MM.1S (cell line): ENCODE data around the gene DOCK11.

ENCODE experiments used
- DNase-seq: peaks from one replicate; pipeline ENCODE4 v3.0.0-alpha.2; 2015
- H2AFZ ChIP-seq: fragments of 300-600 bp; sonication (generic); 2 replicates; pipeline ENCODE4 v1.6.0; 2016; ENCODE audit warnings: antibody characterized with exemption, low read length
- H3F3A ChIP-seq: fragments of 300-600 bp; sonication (generic); 2 replicates; pipeline ENCODE4 v1.6.1; 2016; ENCODE audit warnings: mild to moderate bottlenecking, antibody characterized with exemption, low read length, moderate library complexity, mixed read lengths; ENCODE audit not compliant: insufficient read depth
- H3K27ac ChIP-seq: fragments of 300-600 bp; sonication (generic); 2 replicates; pipeline ENCODE4 v1.5.1; 2016; ENCODE audit warnings: mild to moderate bottlenecking, low read length
- H3K27me3 ChIP-seq: fragments of 300-600 bp; sonication (generic); replicated peaks from 2 replicates; pipeline ENCODE4 v1.6.0; 2016; ENCODE audit warnings: low read length; ENCODE audit not compliant: insufficient read depth
- H3K36me3 ChIP-seq: fragments of 300-600 bp; sonication (generic); replicated peaks from 2 replicates; pipeline ENCODE4 v1.6.1; 2016; ENCODE audit warnings: mild to moderate bottlenecking, low read length, mixed read lengths; ENCODE audit not compliant: insufficient read depth
- H3K4me1 ChIP-seq: fragments of 300-600 bp; sonication (generic); 2 replicates; pipeline ENCODE4 v1.6.1; 2016; ENCODE audit warnings: low read length, mixed read lengths
- H3K4me2 ChIP-seq: fragments of 300-600 bp; sonication (generic); 2 replicates; pipeline ENCODE4 v1.6.0; 2016; ENCODE audit warnings: low read depth, low read length
- H3K4me3 ChIP-seq: fragments of 300-600 bp; sonication (generic); 2 replicates; pipeline ENCODE4 v1.5.1; 2016; ENCODE audit warnings: low read length, mixed read lengths
- H3K79me2 ChIP-seq: fragments of 300-600 bp; sonication (generic); 2 replicates; pipeline ENCODE4 v1.6.1; 2016; ENCODE audit warnings: mixed run types, low read length, mixed read lengths
- H3K9ac ChIP-seq: fragments of 300-600 bp; sonication (generic); 2 replicates; pipeline ENCODE4 v1.6.1; 2016; ENCODE audit warnings: low read length, mixed read lengths
- H3K9me2 ChIP-seq: fragments of 300-600 bp; sonication (generic); replicated peaks from 2 replicates; pipeline ENCODE4 v1.6.1; 2016; ENCODE audit warnings: mild to moderate bottlenecking, low read length, mixed read lengths; ENCODE audit not compliant: insufficient read depth
- H3K9me3 ChIP-seq: fragments of 300-600 bp; sonication (generic); replicated peaks from 2 replicates; pipeline ENCODE4 v1.6.1; 2016; ENCODE audit warnings: mild to moderate bottlenecking, low read length, mixed read lengths; ENCODE audit not compliant: insufficient read depth
- H4K20me1 ChIP-seq: fragments of 300-600 bp; sonication (generic); 2 replicates; pipeline ENCODE4 v1.6.1; 2016; ENCODE audit warnings: mild to moderate bottlenecking, low read length, moderate library complexity, mixed read lengths; ENCODE audit not compliant: insufficient read depth
- CTCF ChIP-seq: fragments of 300-600 bp; sonication (generic); IDR thresholded peaks from 2 replicates; pipeline ENCODE4 v1.5.1; 2016; ENCODE audit warnings: antibody characterized with exemption, low read length, mixed read lengths
- EZH2 ChIP-seq: fragments of 300-600 bp; sonication (generic); optimal IDR thresholded peaks from 2 replicates; pipeline ENCODE3; 2017; ENCODE audit warnings: low read depth, mild to moderate bottlenecking, antibody characterized with exemption, low read length, mixed read lengths
- EZH2phosphoT487 ChIP-seq: fragments of 300-600 bp; sonication (generic); IDR thresholded peaks from 2 replicates; pipeline ENCODE4 v1.6.1; 2018; ENCODE audit warnings: antibody characterized with exemption, low read length

Gene DOCK11

GRCh38 chrX:118693843-118694242, 198.2 kb downstream of the DOCK11 start:
- Histone ChIP-seq H3K9me3 (no peaks in the 10 kb centered on the region), H2AFZ (no peak overlapping the region), H3K79me2 (no peaks in the 10 kb centered on the region), H3K4me3 (no peak overlapping the region), H3K9me2 (no peaks in the 10 kb centered on the region), H3K27me3 (no peaks in the 10 kb centered on the region), H3K9ac (no peak overlapping the region), H3K27ac (no peak overlapping the region), H4K20me1 (no peaks in the 10 kb centered on the region), H3F3A (no peaks in the 10 kb centered on the region), H3K36me3 (no peaks in the 10 kb centered on the region), H3K4me1 (no peaks in the 10 kb centered on the region), H3K4me2 (no peak overlapping the region)
- TF ChIP-seq EZH2phosphoT487, result no peak
- no peak for TF ChIP-seq EZH2
- TF ChIP-seq CTCF, result no peak
- no peak for DNase-seq

GRCh38 chrX:118694638-118695037, 199.0 kb downstream of the DOCK11 start:
- Histone ChIP-seq H3K9ac (no peak overlapping the region), H3K4me3 (no peak overlapping the region), H3K27me3 (no peaks in the 10 kb centered on the region), H3K27ac (no peak overlapping the region), H4K20me1 (no peaks in the 10 kb centered on the region), H3K9me2 (no peaks in the 10 kb centered on the region), H3K79me2 (no peaks in the 10 kb centered on the region), H3K4me1 (no peaks in the 10 kb centered on the region), H3K36me3 (no peaks in the 10 kb centered on the region), H3K4me2 (no peak overlapping the region), H3K9me3 (no peaks in the 10 kb centered on the region), H3F3A (no peaks in the 10 kb centered on the region), H2AFZ (no peak overlapping the region)
- TF ChIP-seq EZH2phosphoT487 (no peak), CTCF (no peak), EZH2 (no peak)
- no peak for DNase-seq

GRCh38 chrX:118698516-118699170, 203.0 kb downstream of the DOCK11 start:
- Histone ChIP-seq H3K4me2 (no peak overlapping the region), H3K27ac (no peak overlapping the region), H3K9me3 (no peaks in the 10 kb centered on the region), H3K79me2 (no peaks in the 10 kb centered on the region), H3K36me3 (no peaks in the 10 kb centered on the region), H3K4me1 (no peaks in the 10 kb centered on the region), H3K9me2 (no peaks in the 10 kb centered on the region), H3F3A (no peaks in the 10 kb centered on the region), H3K4me3 (no peak overlapping the region), H2AFZ (no peak overlapping the region), H4K20me1 (no peaks in the 10 kb centered on the region), H3K9ac (no peak overlapping the region), H3K27me3 (no peaks in the 10 kb centered on the region)
- no peak for DNase-seq
- TF ChIP-seq CTCF (no peak), EZH2phosphoT487 (no peak), EZH2 (no peak)
